Psoas muscle (tissue), 8 donors: ENCODE results near the gene USF3. TPM values are rescaled to one million over a fixed set of nuclear protein-coding genes. Genes with fewer than 3 reads are reported as not detected.

Experiments
- ATAC-seq, 4 donors: fragments of 200-7000 bp; cut with Tn5 transposase; one replicate each; pipeline ENCODE4 v1.9.1; 2020; ENCODE audit warnings: moderate library complexity in 3 of 4, mild to moderate bottlenecking in 2 of 4
- DNase-seq, 2 donors: peaks; one replicate each; pipeline ENCODE4 v3.0.0-alpha.2; 2020
- H3K27ac ChIP-seq: fragments of 200-600 bp; one replicate; pipeline ENCODE4 v1.8.0; 2022
- H3K27me3 ChIP-seq, 3 donors: fragments of 200-600 bp in 1 of 3; one replicate each; pipeline versions ENCODE4 v1.6.1 to v1.8.0; 2013 to 2022; ENCODE audit warnings: low read length in 2 of 3, mild to moderate bottlenecking in 2 of 3, moderate library complexity in 1 of 3; ENCODE audit not compliant: insufficient read depth in 3 of 3
- H3K36me3 ChIP-seq, 2 donors: fragments of 200-600 bp in 1 of 2; one replicate each; pipeline versions ENCODE4 v1.6.1 to v1.8.0; 2013 to 2022; ENCODE audit warnings: low read depth in 1 of 2, mild to moderate bottlenecking in 1 of 2, moderate library complexity in 1 of 2; ENCODE audit not compliant: insufficient read depth in 1 of 2
- H3K4me1 ChIP-seq: fragments of 200-600 bp; one replicate; pipeline ENCODE4 v1.8.0; 2022
- H3K4me3 ChIP-seq: fragments of 200-600 bp; one replicate; pipeline ENCODE4 v1.8.0; 2022; ENCODE audit warnings: mild to moderate bottlenecking
- H3K9me3 ChIP-seq: fragments of 200-600 bp; one replicate; pipeline ENCODE4 v1.8.0; 2022
- WGBS, 3 donors: extraction: QIAGEN DNeasy Blood & Tissue Kit; methylation state at CpG; one replicate each; pipeline versions ENCODE4 v1.1.6 to v1.1.7; 2013; 5-methylcytosine and 5-hydroxymethylcytosine counted together
- intact Hi-C, 2 donors: fragments of 100-400 bp; cut with DNase I; formaldehyde crosslinking; loops; one replicate each; pipeline versions ENCODE4 v1.11.0 to v1.14.2; 2022
- polyA plus RNA-seq, 3 donors: library from polyadenylated mRNA; stranded (reverse); fragments of 200-250 nt; gene quantifications; one replicate each; pipeline ENCODE4 v1.2.3, GENCODE V29; 2013
- total RNA-seq, 4 donors: library from RNA; stranded (reverse); fragmentation: NEBNext Ultra II Directional in 2 of 4; extraction: Animal tissue kit (Norgen Biotek cat#: 25700) in 2 of 4; gene quantifications; one replicate each; pipeline versions ENCODE4 v1.2.1 to v1.2.4, GENCODE V29; 2021 to 2023
- TF ChIP-seq, protein P1 (sequence below): fragments of 200-600 bp; IDR thresholded peaks from one replicate; pipeline ENCODE4 v1.8.0; 2022; ENCODE audit warnings: antibody characterized with exemption
- donor health status: healthy with polysubstance abuse.
- donor health status: DM: no; HTN: no; CAD: no; lungs with moderate emphysema.
- donor health status: Bipolar disorder and iron deficiency.
- donor health status: healthy.
- donor health status: DM: yes; HTN: yes; CAD: no.
- donor health status: DM: no; HTN: no; CAD: no.
- donor health status: DM: no; HTN: no; CAD: no.
- donor health status: DM: yes; HTN: yes; CAD: no.

Gene USF3
- total and polyA plus RNA-seq, 7 donors = 6.3 to 35.4 (median 20.4) TPM

DNA sequence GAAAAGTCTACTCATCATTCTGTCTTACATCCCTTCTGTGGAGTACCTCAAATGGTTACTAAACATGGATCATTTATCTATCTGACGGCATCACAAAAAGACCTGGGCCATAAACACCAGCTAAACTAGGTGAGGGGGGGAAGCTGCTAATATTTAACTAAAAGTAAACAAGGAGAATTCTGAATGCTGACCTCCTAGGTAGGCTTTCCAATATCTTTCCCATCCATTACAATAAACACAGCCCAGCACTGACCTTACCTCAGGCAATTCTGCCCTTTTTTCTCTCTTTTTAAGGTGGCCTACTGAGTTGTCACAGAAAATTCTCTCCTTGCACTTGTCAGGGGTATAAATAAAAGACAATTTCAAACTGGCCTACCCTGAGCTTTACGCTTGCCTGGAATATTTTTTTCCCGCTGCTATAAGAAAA is 33.1 kb downstream of the USF3 start:
- peak overlapping the region; percentile 85 for H3K27ac ChIP-seq

DNA sequence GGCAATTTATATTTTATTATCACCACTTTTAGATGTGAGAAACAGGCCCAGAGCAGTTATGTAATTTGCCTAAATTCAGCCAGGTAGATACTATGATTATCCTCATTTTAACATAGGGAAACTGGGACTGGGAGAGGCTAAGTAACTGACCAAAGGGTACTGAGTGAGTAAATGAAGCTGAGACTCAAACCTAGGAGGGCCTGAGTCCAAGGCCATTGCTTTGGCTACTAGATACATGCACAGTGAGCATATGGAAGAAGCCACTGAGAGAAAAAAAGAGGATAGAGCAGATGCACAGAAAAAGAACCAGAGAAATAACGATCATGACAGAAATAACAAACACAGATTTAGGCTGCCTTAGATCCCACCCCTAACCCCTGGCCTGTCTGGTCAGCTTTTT is 33.6 kb downstream of the USF3 start:
- no peaks in the 10 kb centered on the region for H3K27me3 ChIP-seq
- DNase-seq = no peak
- peaks cover 16 to 61% of the 10 kb centered on the region in 2 donors for H3K36me3 ChIP-seq
- no peak for ATAC-seq
- H3K4me1 ChIP-seq = peaks cover 41% of the 10 kb centered on the region
- intact Hi-C loops = no loop called here
- H3K27ac ChIP-seq = peak overlapping the region; percentile 85
- 50 to 85% (median 56%) methylated on average over 1 of the region's 1 CpG for WGBS, 3 donors
- TF ChIP-seq, protein P1, sequence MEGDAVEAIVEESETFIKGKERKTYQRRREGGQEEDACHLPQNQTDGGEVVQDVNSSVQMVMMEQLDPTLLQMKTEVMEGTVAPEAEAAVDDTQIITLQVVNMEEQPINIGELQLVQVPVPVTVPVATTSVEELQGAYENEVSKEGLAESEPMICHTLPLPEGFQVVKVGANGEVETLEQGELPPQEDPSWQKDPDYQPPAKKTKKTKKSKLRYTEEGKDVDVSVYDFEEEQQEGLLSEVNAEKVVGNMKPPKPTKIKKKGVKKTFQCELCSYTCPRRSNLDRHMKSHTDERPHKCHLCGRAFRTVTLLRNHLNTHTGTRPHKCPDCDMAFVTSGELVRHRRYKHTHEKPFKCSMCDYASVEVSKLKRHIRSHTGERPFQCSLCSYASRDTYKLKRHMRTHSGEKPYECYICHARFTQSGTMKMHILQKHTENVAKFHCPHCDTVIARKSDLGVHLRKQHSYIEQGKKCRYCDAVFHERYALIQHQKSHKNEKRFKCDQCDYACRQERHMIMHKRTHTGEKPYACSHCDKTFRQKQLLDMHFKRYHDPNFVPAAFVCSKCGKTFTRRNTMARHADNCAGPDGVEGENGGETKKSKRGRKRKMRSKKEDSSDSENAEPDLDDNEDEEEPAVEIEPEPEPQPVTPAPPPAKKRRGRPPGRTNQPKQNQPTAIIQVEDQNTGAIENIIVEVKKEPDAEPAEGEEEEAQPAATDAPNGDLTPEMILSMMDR = no peak
- no peak overlapping the region for H3K4me3 ChIP-seq
- H3K9me3 ChIP-seq = no peaks in the 10 kb centered on the region

More for the DNA sequence above, 33.1 kb downstream of the USF3 start:
- H3K4me1 ChIP-seq = peaks cover 41% of the 10 kb centered on the region
- TF ChIP-seq, protein P1 = no peak
- no peak overlapping the region for H3K4me3 ChIP-seq
- DNase-seq (no peak), ATAC-seq (no peak)
- intact Hi-C loops = no loop called here
- H3K9me3 ChIP-seq = no peaks in the 10 kb centered on the region
- no peaks in the 10 kb centered on the region for H3K27me3 ChIP-seq
- WGBS, 3 donors = 76 to 87% (median 78%) methylated on average over 3 of the region's 3 CpGs
- peaks cover 16 to 61% of the 10 kb centered on the region in 2 donors for H3K36me3 ChIP-seq

DNA sequence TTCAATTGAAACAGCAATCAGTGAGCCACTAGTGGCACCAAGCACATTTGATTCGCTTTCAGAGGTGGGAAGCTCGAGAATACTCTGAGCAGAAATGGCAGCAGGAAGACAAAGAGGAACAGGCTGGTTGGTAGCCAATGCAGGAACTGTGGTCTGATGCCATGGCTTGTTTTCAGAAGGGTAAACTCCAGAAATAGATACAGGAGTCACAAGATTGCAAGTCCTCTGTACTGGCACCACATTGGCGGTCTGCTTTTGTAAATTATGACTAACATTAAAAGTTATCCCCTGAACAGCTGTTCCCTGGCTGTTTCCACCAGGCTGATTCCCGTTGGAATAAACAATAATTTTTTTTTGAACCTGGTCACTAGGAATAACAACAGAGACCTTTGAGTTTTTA is 35.5 kb downstream of the USF3 start:
- DNase-seq = peak; percentile 23 to 62
- peak; percentile 94 to 96 (median 96) for ATAC-seq
- intact Hi-C loops = loop anchor here in 1 of 2 donors (2.0 kb wide), 1 partner anchor 36 kb away; the partner anchor contains the start of gene USF3
- H3K27ac ChIP-seq = peak overlapping the region; percentile 85
- peak overlapping the region; percentile 38 for H3K4me3 ChIP-seq
- no peaks in the 10 kb centered on the region for H3K9me3 ChIP-seq
- TF ChIP-seq, protein P1 = no peak
- H3K4me1 ChIP-seq = peaks cover 39% of the 10 kb centered on the region
- WGBS, 3 donors = 32 to 48% (median 38%) methylated on average over 4 of the region's 4 CpGs
- peaks cover 19 to 54% of the 10 kb centered on the region in 2 donors for H3K36me3 ChIP-seq
- H3K27me3 ChIP-seq = no peaks in the 10 kb centered on the region

DNA sequence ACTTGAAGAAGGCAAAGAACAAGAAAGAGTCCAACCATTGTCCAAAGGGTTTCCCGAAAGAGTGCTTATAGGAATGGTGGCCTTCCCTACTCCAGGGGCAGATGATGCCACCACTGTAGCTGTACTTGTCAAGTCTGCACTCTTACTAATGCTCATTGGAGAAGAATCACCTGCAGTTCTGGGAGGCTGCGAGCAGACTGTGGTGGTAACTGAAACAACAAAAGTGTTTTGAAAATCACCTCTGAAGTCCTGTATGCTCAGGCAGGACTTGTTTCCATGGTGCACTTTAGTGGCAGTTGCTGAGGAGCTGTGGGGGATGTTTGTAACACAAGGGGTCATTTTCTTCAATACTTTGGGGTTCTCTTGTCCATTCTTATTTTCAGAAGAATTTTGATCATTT is 36.0 kb downstream of the USF3 start:
- Histone ChIP-seq H3K27ac (peak overlapping the region; percentile 85), H3K4me1 (peaks cover 43% of the 10 kb centered on the region), H3K27me3 (no peaks in the 10 kb centered on the region), H3K36me3 (peaks cover 19 to 51% of the 10 kb centered on the region in 2 donors), H3K9me3 (no peaks in the 10 kb centered on the region), H3K4me3 (peak overlapping the region; percentile 38)
- intact Hi-C loops = loop anchor here in 1 of 2 donors (2.0 kb wide), 1 partner anchor 36 kb away; the partner anchor contains the start of gene USF3
- DNase-seq = no peak
- TF ChIP-seq, protein P1 = no peak
- WGBS, 3 donors = 90 to 100% (median 92%) methylated on average over 2 of the region's 2 CpGs
- peak in 3 of 4 donors; percentile 8 to 27 (median 10) for ATAC-seq

DNA sequence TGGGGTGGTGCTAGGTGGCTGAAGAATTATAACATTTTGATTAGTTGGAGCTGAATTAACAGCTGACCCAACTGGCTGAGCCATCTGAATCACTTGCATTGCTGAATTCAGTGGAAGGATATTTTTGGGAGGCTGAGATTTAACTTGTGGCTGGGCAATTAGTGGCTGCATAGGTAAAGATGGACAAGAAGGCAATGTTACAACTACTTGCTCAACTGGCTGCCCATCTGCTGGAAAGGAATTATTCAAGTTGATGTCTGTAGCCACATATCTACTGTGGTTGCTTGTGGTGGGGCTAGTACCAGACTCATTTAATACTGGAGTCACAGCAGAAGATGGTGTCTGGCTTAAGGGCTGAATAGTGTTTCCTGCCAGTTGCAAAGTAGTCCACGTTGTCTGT is 36.4 kb downstream of the USF3 start:
- WGBS, 3 donors = 38 to 82% (median 41%) methylated on average over 1 of the region's 1 CpG
- peaks cover 48% of the 10 kb centered on the region for H3K4me1 ChIP-seq
- no peak for ATAC-seq
- H3K27me3 ChIP-seq = no peaks in the 10 kb centered on the region
- no peak overlapping the region for H3K4me3 ChIP-seq
- peaks cover 19 to 48% of the 10 kb centered on the region in 2 donors for H3K36me3 ChIP-seq
- peak overlapping the region; percentile 85 for H3K27ac ChIP-seq
- TF ChIP-seq, protein P1 = no peak
- no peaks in the 10 kb centered on the region for H3K9me3 ChIP-seq
- intact Hi-C loops = loop anchor here in 1 of 2 donors (2.0 to 10.0 kb wide), 2 partner anchors 37 to 85 kb away; partner anchors contain the start of genes ATP6V1A, NAA50 and USF3
- no peak for DNase-seq
